ENCODE measurements around the gene FGD5.
"Not testable (repeated sequence)": the region's sequence is repeated elsewhere in the genome, so short reads cannot be mapped to it uniquely, and the experiment has no call there.

Gene FGD5

DNA sequence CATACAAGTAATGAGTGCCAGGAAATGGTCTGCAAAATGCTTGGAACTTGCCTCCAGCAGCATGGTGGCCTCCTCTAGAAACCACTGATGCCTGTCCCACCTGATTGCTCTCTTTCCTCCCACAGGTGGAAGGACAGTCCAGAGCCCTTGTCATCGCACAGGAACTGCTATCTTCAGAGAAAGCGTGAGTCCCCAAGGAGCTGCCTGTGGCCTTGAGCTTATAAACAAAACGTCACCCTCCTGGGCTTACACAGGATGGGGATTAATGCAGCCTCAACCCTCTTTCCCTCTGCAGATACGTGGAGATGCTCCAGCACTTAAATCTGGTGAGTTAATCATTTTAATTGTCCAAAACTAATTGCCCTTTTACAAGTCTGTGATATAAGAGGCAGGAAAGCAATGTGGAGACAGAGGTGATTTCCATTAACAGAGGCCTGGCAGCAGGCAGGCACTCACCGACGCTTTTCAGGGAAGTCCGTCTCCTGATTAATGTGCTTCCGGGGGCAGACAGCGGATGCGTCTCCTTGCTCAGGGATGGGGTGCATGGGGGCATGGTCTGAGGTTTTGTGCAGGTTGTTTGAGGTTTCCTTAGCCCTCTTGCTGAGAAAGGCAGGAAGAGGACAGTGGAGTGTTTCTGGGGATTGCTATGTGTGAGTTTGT, 61.8 kb downstream of the FGD5 start:
- no peak for DNase-seq (ENCODE audit: low spot score)

DNA sequence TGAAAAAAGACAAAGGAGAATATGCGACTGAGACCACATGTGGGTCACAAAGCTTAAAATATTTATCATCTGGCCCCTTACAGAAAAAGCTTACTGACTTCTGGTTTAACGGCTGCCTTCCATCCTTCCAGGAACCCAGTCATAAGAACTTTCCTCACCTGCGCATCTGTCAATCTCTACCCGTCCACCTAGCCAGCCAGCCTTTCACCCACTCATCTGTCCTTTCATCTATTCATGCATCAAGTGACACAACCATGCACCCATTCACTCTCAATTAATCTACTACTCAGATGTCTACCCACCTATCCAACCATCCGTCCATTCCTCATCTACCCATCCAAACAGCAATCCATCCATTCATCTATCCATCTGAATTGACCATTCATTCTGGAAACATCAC, 64.5 kb downstream of the FGD5 start:
- DNase-seq (ENCODE audit: low spot score), result no peak

DNA sequence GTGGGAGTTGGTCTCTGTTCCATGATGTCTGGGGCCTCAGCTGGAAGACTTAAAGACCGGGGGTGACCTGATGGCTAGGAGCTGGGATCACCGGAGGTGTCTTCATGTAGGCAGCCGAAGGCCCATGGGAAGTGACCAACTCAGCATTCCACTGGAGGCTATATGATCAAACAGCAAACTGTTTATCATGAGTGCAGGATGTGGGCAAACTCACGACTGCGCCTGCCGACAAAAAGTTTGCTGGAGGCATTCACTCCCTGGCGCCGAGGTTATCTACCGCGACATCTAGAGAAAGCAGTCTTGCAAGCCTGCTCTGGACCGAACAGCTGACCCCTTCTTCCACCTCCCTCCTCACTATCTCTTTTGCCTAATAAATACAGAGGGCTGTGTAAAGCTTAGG, 65.9 kb downstream of the FGD5 start:
- DNase-seq (ENCODE audit: low spot score), result no peak

DNA sequence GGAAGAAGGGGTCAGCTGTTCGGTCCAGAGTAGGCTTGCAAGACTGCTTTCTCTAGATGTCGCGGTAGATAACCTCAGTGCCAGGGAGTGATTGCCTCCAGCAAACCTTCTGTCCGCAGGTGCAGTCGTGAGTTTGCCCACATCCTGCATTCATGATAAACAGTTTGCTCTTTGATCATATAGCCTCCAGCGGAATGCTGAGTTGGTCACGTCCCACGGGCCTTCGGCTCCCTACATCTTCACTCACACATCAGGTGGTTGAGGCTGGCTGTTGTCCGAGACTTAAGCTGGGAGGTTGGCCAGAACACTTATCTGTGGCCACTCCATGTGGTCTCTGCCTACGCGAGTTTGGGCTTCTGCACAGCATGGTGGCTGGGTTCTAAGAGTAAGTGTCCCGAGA, 66.5 kb downstream of the FGD5 start:
- no peak for DNase-seq (ENCODE audit: low spot score)

DNA sequence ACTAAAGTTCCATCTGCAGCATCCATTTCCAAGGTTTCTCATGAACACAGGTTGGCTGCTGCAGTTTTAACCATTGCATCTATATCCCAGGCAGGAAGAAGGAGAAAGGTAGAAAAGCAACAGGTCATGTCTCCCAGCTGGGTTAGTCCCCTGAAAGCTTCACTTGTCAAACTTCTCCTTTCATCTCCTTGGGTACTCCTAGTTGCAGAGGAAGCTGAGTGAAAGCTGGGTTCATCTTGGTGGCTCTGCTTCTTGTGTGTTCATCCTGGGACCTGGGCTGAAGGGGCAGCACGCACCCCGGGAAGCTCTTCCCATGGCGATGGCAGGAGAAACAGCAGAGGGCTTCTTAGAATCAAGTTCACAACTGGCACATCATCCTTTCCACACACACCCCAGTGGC, 67.3 kb downstream of the FGD5 start:
- DNase-seq (ENCODE audit: low spot score), result no peak

DNA sequence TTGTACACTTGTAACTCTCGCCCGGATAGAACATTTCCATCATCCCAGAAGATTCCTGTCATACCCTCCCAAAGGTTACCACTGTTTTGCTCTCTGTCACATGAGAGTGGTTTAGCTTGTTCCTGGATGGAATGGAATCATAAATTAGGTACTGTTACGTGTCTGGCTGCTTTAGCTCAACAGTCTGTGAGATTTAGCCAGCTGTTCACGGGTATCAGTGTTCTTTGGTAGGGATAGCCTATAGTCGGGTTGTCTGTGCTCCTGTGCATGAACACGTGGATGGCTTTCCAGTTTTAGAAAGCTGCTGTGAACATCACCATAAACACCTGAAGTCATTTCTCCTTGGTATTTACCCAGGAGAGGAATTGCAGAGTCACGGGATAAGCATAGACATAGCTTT, 70.4 kb downstream of the FGD5 start:
- no peak for DNase-seq (ENCODE audit: low spot score)

DNA sequence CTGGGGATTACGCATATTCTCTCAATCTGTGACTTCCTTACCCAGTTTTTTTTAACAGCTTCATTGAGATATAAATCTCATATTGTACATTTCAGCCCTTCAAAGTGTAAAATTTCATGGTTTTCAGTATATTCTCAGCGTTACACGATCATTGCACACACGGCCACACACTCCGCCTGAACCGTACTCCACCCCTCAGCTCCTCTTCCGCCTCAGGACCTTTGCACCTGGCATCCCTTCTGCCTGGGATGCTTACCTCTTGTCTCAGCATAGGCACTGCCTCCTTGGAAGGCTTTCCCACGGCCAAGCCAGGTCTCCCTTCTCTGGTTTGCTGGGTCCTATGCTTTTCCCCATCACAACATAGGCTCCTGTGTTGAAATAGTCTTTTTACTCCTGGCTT, 71.2 kb downstream of the FGD5 start:
- no peak for DNase-seq (ENCODE audit: low spot score)

DNA sequence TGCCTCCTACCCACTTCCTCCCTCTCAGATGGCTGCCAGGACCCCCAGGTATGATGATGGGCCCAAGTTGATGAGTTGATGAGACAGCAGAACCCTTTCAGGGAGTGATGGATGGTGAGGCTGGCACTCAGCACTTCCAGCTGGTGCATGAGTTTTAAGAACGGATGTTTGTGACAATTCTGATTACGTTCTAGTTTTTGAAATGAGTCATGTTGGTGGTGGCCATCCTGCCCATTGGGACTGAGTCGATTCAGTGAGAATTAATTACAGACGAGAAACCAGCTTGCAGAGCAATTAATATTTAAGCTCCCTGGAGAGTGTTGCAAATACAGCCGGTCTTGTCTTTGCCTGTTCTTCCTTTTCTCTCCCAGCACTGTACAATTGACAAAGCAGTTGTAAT, 71.7 kb downstream of the FGD5 start:
- no peak for DNase-seq (ENCODE audit: low spot score)

DNA sequence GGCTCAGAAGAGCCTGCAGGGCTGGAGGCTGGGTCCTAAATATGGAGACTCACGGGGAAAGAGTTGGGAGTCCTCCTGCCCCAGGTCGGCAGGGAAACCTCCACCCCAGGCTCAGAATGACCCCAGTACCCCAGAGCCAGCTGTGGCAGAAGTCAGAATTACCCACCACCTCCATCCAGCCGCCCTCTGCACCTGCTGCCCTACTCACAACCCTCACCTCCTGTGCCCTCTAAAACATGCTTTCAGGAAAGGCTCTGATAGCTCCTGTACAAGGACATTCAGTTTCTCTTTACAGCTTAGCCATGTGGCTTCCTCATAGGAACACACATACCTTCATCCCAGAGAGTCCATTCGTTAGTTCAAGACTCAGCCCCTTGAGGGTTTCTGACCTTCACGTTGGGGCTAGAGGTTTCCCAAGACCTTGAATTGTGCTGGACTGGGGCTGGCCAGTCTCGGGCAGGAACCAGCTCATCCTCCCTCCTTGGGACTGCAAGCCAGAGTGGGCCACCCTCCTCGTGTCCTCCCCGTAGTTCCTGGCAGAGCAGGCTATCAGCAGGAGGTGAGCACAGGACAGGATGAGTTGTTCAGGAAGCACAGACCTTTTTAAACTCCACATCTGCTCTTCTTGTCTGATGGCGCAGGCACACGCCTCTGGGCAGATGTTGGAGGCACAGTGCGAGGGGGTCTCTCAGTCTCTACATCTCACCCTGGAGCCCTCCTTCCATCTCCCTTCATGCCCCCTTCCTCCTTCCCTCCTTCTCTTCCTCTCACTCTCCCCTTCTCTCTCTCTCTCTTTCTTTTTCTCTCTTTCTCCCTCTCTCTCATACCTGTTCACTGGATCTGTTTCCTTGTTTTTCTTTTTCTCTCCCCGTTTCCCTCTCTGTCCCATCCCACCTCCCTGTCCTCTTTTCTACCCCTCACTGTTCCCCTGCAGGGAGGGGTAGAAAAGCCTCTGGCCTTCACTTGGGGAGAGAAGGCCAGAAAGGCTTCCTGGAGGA, 72.7 kb downstream of the FGD5 start:
- DNase-seq (ENCODE audit: low spot score), result no peak

DNA sequence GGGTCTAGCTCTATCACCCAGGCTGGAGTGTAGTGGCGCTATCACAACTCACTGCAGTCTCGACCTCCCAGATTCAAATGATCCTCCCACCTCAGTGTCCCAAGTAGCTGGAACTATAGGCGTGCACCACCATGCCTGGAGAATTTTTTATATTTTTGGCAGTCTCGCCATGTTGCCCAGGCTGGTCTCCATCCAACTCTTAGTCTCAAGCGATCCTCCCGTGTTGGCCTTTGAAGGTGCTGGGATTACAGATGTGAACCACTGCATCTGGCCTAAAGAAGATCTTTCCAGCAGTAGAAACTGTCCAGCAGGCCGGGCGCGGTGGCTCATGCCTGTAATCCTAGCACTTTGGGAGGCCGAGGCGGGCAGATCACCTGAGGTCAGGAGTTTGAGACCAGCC, 73.5 kb downstream of the FGD5 start:
- DNase-seq (ENCODE audit: low spot score), result no peak

DNA sequence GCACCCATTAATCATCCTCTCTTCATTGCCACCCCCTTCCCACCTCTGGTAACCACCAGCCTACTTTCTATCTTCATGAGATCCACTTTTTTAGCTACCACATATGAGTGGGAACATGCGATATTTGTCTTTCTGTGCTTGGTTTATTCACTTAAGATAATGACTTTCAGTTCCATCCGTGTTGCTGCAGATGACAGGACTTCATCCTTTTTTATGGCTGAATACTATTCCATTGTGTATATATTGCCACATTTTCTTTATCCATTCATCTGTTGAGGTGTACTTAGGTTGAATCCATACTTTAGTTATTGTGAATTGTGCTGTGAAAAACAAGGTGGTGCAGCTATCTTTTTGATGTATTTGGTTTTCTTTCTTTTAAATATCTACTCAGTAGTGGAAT, 75.3 kb downstream of the FGD5 start:
- DNase-seq (ENCODE audit: low spot score), result no peak

DNA sequence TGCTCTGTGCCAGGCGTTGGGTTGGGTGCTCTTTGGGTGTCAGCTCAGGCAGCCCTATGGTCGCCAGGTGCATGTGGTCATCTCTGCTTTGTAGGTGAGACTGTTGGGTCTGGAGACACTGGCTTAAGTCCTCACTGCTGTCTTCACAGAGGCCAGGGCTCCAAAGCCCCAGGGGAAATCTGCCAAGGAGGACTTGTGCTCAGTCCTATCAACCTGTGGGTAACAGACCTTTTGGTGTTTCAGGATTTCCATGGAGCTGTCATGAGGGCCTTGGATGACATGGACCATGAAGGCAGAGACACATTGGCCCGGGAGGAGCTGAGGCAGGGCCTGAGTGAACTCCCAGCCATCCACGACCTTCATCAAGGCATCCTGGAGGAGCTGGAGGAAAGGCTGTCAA, 78.5 kb downstream of the FGD5 start:
- no peak for DNase-seq (ENCODE audit: low spot score)

DNA sequence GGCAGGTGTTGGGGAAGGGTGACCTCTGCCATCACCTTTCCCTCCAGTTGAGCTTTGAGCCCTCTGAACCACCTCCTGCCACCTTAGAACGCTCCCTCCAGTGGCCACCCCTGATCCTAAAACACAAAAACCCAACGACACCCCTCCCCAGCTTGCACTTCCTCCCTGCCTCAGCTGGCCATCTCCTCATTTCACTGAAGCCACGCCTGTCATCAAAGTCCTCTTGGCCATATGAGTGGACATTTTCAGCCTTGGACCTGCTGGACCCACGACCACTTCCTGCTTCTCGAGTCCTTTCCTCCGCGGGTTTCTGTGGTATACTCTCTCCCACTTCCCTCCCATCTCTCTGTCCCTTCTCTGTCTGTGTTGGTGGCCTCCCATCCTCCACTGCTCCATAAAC, 80.2 kb downstream of the FGD5 start:
- DNase-seq (ENCODE audit: low spot score), result no peak

DNA sequence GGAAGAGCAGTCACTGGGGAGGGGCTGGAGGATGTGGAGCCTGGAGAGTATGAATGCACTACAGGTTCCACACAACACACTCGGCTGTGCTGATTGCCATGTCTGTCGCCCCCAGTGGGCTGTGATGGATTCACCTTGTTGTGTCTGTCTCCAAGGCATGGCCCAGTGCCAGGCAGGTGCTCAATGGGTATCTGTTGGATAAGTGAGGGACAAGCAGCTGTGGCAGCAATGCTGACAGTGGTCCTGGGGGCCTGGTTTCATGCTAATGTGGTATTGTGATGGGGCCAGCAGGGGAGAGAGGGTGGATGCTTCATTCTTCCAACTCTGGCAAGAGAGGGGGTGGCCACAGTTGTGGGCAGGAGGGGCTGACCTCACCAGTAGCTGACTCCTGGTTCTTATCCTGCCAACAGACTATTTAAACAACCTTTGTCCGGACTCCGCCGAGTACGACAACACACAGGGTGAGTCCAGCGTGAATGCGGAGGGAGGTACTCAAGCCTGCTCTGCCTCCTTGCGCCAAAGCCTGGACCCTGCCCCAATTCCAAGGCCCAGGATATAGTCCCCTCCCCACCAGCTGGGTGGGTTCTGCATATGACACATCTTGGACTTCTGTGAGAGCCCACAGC, 81.3 kb downstream of the FGD5 start:
- no peak for DNase-seq (ENCODE audit: low spot score)

DNA sequence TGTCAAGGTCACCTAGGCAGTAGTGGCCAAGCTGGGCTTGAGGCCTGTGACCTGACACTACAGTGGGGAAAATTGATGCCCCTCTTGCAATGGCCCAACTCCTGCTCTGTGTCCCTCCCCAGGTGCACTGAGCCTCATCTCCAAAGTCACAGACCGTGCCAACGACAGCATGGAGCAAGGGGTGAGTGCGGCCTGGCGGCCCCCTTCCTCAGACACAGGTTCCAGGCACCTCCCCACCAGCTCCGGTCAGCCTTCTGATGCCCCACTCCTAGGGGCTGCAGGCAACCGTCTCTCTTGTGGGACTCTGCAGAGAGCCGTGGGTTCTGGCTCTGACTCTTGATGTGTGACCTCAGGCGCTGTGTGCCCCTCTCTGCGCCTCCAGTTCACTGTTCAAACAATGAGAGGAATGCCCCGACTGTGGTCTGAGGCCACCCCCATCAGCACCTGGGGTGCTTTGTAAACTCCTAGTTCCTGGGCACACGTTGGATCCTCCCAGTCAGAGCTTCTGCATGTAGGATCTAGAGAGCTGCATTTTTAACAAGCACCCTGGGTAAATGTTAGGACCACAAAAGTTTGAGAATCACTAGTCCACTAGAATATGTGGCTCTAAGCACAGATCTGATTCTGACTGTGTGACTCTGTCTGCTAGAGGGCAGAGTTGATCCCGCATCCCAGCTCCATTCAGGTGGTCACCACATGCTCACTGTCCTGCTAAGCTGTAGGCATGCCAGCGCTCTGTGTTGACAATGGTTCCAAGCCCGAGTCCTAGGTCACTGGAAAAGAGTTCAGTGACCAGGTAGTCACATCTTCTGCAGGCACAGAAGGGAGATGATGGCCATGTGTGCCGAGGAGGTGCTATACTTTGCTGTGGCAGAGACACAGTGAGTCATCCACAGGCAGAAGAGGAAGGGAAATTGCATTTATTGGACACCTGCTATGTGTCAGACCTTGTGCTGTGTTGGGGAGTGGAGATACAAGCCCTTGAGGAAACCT, 82.4 kb downstream of the FGD5 start:
- DNase-seq (ENCODE audit: low spot score), result no peak

DNA sequence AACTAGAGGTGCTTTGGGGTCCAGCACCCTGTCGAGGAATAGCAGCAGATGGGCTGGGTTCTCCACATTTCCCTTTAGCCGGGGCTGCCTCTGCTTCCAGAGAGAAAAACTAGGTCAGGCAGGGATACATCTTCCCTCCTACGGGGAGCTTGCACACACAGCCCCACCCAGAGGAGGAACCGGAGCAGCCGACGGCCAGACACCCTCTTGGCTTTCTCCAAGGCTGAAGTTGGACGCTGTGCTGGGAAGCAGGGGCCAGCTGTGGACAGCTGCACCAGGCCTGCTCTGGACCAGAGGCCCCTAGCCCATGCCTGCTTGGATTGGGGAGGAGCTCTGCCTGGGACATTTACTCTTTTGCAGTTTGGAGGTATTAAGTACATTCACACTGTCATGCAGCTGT, 84.0 kb downstream of the FGD5 start:
- DNase-seq (ENCODE audit: low spot score), result no peak

DNA sequence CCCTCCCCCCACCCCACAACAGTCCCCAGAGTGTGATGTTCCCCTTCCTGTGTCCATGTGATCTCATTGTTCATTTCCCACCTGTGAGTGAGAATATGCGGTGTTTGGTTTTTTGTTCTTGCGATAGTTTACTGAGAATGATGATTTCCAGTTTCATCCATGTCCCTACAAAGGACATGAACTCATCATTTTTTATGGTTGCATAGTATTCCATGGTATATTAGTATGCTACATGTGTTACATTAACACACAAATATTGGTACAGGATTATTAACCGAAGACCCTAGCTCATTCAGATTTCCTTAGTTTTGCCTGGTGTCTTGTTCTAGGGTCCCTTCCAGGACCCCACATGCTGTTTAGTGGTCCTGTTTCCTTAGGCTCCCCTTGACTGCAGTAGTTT, 84.7 kb downstream of the FGD5 start:
- not testable (repeated sequence) for DNase-seq (ENCODE audit: low spot score)

DNA sequence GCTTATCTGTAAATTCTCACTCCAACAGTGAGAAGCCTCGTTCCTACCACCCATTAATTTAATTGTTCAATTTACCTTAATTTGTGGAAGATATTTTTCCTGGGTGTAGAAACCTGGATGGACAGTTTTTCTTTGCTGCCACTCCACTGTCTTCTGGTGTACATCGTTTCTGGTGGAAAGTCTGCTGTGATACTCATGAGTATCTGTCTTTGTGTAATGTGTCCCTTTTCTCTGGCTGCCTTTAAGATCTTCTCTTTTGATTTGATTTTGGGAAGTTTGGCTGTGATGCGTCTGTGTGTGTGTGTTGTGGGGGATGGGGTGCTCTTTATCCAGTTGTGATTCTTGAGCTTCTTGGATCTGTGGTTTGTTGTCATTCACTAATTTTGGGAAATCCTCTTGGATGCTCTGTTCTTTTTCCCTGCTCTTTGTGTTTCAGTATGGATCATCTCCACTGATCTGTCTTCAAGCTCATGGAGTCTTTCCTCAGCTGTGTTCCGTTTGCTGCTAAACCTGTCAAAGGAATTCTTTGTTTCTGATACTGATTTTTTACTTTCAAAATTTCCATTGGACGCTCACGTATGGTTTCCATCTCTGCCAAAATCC, 86.4 kb downstream of the FGD5 start:
- no peak for DNase-seq (ENCODE audit: low spot score)

DNA sequence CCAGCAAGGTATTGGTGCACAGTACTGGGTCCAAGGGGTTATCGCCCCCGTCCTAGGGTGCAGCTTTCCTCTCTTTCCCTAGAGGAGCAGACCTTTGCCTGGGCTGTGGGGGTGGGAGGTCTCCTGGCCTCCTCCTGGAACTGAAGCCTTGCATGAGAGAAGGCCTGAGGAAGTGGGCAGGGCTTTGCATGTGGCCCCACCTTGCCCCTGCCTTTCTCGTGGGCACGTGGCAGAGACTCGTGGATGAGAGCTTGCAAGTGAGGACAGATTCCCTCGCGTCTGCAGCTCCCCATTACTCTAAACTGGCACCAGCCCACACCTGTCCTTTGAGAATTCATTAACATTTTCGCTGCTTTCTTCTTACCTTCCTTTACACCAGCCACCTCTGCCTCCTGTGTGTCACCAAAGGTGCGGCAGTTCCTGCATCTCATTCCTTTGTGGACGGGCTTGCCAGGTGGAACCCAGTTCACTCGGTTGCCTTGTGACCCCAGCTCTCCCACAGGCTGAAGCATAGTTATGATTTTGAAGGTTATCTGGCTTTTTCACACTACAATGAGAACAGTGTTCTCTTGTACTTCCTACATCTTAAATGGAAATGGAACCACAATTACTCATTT, 87.7 kb downstream of the FGD5 start:
- DNase-seq (ENCODE audit: low spot score), result no peak

DNA sequence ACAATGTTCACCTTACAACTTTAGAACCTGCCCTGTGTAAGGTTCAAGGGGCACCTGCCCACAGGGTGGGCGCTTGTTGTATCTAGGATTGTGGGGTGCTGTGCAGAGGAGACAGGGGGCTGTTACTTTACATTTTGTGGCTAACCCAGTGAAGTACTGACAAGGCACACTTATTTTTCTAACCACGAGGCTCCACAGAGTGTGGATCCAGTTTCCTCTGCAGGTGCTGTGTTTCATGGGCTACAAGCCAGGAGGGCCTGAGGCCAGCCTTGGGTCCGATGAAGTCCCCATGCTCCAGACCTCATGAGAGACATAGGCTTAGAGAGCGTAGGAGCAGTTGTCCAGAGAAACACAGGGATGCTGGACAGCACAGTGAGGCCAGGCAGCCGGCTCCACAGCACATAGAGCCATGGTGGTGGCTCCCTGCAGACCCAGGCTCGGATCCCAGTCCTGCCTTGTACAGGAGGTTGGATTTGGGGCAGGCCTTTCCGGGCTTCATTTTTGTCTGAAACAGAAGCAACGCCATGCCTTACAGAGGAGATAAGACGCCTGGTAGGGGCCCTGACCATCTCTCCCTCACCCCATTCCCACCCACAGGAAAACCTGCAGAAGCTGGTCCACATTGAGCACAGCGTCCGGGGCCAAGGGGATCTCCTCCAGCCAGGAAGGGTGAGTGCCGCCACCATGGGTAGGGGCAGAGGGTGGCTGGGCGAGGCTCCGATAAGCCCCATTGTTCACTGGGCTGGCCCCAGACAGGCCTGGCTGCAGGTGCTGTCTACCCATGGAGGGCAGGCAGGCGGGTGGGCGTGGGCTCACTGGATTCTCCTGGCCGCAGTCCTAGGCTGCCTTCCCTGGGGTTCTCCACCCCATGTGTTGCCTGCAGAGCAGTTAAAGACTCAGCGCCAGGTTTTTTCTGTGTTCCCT, 88.5 kb downstream of the FGD5 start:
- DNase-seq (ENCODE audit: low spot score), result no peak
